ENCODE results near the gene JUP. TPM values are rescaled to one million over a fixed set of nuclear protein-coding genes. Genes with fewer than 3 reads are reported as not detected.

JUP gene
- total RNA-seq, 1 experiment from 2014 or later, result 102 TPM

DNA sequence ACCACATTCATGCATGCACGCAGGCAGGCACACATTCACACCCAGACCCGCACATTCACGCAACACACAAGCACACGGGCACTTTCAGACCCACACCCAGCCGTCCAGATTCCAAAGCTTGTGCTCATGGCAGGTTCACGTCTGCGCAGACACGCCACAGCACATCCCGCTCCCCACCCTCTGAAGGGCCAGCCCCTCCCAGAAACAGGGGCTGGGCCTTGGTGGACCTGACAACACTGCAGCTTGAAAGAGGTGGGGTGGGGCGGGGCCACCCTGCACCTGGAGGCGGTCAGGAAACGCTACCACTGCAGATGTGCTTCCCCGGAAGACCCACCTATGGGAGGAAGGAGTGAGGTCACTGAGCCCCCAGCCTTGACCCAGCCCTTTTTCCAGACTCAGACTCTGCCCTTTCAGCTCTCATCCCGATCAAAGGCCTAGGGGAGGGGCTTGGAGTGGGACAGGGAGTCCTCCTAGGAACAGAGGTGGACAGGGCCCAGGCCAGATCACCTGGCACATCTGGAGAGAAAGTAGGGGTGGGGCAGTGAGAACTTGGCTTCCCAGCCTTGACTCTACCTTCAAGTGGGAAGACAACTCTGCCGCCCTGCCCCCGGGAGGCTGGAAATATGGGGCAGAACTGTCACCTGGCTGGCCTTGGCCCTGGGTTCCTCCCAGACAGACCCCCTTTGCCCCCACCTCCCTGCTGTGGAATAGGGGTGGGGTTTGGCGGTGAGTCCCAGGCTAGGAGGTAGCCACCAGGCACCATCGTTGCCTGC lies 14.3 kb upstream of the JUP start:
- Histone ChIP-seq H3K79me2 (ENCODE audit: low read length) (no peaks in the 10 kb centered on the region), H3K36me3 (ENCODE audit: insufficient read depth, low read length) (no peaks in the 10 kb centered on the region), H3K9ac (ENCODE audit: low read length) (no peak overlapping the region), H3K9me2 (replicated peaks; ENCODE audit: insufficient read depth, low read length) (no peaks in the 10 kb centered on the region), H2AFZ (ENCODE audit: low read length) (no peak overlapping the region), H3K4me2 (ENCODE audit: low read depth, low read length, poor library complexity, severe bottlenecking) (no peak overlapping the region), H3K27me3 (ENCODE audit: low read length) (no peaks in the 10 kb centered on the region), H3K9me3 (ENCODE audit: low read length) (no peaks in the 10 kb centered on the region), H4K20me1 (ENCODE audit: insufficient read depth, low read depth, low read length) (no peaks in the 10 kb centered on the region), H3K4me3 (ENCODE audit: low read length) (no peak overlapping the region), H3K4me1 (ENCODE audit: low read length) (peaks cover 10% of the 10 kb centered on the region), H3K27ac (ENCODE audit: low read length) (no peak overlapping the region)
- no peak for DNase-seq

DNA sequence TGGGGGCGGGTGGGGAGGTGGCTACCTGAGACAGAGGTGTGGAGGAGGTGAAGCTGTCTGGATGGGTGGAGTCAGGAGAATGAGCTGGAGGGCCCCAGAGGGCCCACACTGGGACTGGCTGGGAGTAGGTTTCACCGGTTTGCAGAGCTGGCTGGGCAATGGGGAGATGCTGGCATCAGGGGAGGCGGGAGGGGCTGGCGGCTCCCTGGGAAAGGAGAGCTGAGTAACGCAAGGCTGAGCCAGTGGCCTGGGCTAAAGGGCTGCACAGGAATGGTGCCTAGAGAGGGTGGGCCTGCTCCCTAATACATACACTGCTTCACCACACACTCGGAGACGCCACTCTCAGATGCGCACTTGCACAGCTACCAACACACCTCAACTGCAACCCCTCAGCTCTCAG lies 12.9 kb upstream of the JUP start:
- Histone ChIP-seq H3K9ac (ENCODE audit: low read length) (no peak overlapping the region), H3K4me1 (ENCODE audit: low read length) (peaks cover 10% of the 10 kb centered on the region), H3K79me2 (ENCODE audit: low read length) (no peaks in the 10 kb centered on the region), H4K20me1 (ENCODE audit: insufficient read depth, low read depth, low read length) (no peaks in the 10 kb centered on the region), H2AFZ (ENCODE audit: low read length) (no peak overlapping the region), H3K4me3 (ENCODE audit: low read length) (no peak overlapping the region), H3K4me2 (ENCODE audit: low read depth, low read length, poor library complexity, severe bottlenecking) (no peak overlapping the region), H3K27ac (ENCODE audit: low read length) (no peak overlapping the region), H3K9me2 (replicated peaks; ENCODE audit: insufficient read depth, low read length) (no peaks in the 10 kb centered on the region), H3K9me3 (ENCODE audit: low read length) (no peaks in the 10 kb centered on the region), H3K36me3 (ENCODE audit: insufficient read depth, low read length) (no peaks in the 10 kb centered on the region), H3K27me3 (ENCODE audit: low read length) (no peaks in the 10 kb centered on the region)
- DNase-seq, result no peak

DNA sequence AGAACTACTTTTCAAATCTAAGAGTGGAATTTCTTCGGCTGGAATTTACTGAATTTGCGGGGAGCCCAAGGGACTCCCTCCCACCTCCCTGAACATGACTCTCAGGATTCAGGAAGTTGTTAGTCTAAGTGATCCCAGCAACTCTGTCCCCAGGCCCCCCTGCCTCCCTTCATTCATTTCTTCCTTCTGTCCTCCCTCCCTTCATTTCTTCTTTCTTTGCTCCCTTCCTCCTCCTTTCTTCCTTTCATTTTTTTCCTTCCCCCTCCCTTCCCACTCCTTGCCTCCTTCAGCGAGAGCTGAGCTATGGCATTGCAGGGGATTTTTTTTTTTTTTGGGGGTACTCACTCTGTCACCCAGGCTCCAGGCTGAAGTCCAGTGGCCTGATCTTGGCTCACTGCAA lies 10.9 kb upstream of the JUP start:
- Histone ChIP-seq H2AFZ (ENCODE audit: low read length) (no peak overlapping the region), H3K36me3 (ENCODE audit: insufficient read depth, low read length) (no peaks in the 10 kb centered on the region), H3K4me1 (ENCODE audit: low read length) (no peaks in the 10 kb centered on the region), H3K9me2 (replicated peaks; ENCODE audit: insufficient read depth, low read length) (no peaks in the 10 kb centered on the region), H3K9me3 (ENCODE audit: low read length) (no peaks in the 10 kb centered on the region), H3K9ac (ENCODE audit: low read length) (no peak overlapping the region), H3K79me2 (ENCODE audit: low read length) (no peaks in the 10 kb centered on the region), H4K20me1 (ENCODE audit: insufficient read depth, low read depth, low read length) (no peaks in the 10 kb centered on the region), H3K27me3 (ENCODE audit: low read length) (no peaks in the 10 kb centered on the region), H3K4me2 (ENCODE audit: low read depth, low read length, poor library complexity, severe bottlenecking) (no peak overlapping the region), H3K27ac (ENCODE audit: low read length) (no peak overlapping the region), H3K4me3 (ENCODE audit: low read length) (no peak overlapping the region)
- DNase-seq, result no peak

DNA sequence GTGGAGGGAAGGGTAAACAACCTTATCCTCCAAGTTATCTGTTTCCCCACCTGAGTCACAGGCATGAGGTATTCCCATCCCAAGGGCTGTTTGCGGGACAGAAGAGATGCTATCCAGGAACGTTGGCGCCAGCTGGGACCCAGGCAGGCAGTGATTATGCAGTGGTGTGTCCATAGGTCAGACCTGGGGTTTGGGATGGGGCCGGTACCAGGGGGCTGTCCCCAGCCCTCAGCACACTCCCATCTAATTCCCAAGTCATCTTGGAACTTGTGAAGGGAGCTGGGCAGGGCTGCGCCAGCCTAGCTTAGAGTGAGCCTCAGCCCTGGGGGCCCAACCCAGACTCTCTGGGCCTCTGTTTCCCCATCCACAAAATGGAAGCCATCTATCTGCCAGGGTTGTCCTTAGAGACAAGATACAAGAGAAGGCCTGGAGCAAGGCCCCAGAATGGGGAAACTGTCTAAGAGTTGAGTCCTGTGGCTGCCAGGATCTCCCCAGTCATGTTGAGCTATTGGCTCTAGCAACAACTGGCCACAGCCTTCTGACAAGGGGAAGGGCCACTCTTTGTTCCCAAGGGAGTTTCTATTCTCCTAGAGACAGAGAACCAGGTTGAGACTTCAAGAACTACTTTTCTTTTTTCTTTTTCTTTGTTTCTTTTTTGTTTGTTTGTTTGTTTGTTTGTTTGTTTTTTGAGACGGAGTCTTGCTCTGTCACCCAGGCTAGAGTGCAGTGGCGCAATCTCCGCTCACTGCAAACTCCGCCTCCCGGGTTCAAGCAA lies 9.8 kb upstream of the JUP start:
- H4K20me1 ChIP-seq (ENCODE audit: insufficient read depth, low read depth, low read length), result no peaks in the 10 kb centered on the region
- no peaks in the 10 kb centered on the region for H3K9me3 ChIP-seq (ENCODE audit: low read length)
- no peaks in the 10 kb centered on the region for H3K79me2 ChIP-seq (ENCODE audit: low read length)
- no peak overlapping the region for H3K9ac ChIP-seq (ENCODE audit: low read length)
- no peaks in the 10 kb centered on the region for H3K27me3 ChIP-seq (ENCODE audit: low read length)
- H2AFZ ChIP-seq (ENCODE audit: low read length), result no peak overlapping the region
- no peak for DNase-seq
- H3K9me2 ChIP-seq (replicated peaks; ENCODE audit: insufficient read depth, low read length), result no peaks in the 10 kb centered on the region
- no peaks in the 10 kb centered on the region for H3K36me3 ChIP-seq (ENCODE audit: insufficient read depth, low read length)
- H3K27ac ChIP-seq (ENCODE audit: low read length), result no peak overlapping the region
- H3K4me3 ChIP-seq (ENCODE audit: low read length), result no peak overlapping the region
- no peaks in the 10 kb centered on the region for H3K4me1 ChIP-seq (ENCODE audit: low read length)
- H3K4me2 ChIP-seq (ENCODE audit: low read depth, low read length, poor library complexity, severe bottlenecking), result no peak overlapping the region

- no peaks in the 10 kb centered on the region for H4K20me1 ChIP-seq (ENCODE audit: insufficient read depth, low read depth, low read length)
- H3K79me2 ChIP-seq (ENCODE audit: low read length), result no peaks in the 10 kb centered on the region
- no peaks in the 10 kb centered on the region for H3K27me3 ChIP-seq (ENCODE audit: low read length)
- no peak overlapping the region for H3K4me2 ChIP-seq (ENCODE audit: low read depth, low read length, poor library complexity, severe bottlenecking)
- no peak overlapping the region for H2AFZ ChIP-seq (ENCODE audit: low read length)
- H3K4me3 ChIP-seq (ENCODE audit: low read length), result no peak overlapping the region
- no peaks in the 10 kb centered on the region for H3K9me2 ChIP-seq (replicated peaks; ENCODE audit: insufficient read depth, low read length)
- no peaks in the 10 kb centered on the region for H3K4me1 ChIP-seq (ENCODE audit: low read length)
- H3K36me3 ChIP-seq (ENCODE audit: insufficient read depth, low read length), result no peaks in the 10 kb centered on the region
- H3K9me3 ChIP-seq (ENCODE audit: low read length), result no peaks in the 10 kb centered on the region
- H3K9ac ChIP-seq (ENCODE audit: low read length), result no peak overlapping the region
- no peak for DNase-seq
- H3K27ac ChIP-seq (ENCODE audit: low read length), result no peak overlapping the region
Measured at GRCh38 chr17:41794540-41794975, 8.0 kb upstream of the JUP start.

DNA sequence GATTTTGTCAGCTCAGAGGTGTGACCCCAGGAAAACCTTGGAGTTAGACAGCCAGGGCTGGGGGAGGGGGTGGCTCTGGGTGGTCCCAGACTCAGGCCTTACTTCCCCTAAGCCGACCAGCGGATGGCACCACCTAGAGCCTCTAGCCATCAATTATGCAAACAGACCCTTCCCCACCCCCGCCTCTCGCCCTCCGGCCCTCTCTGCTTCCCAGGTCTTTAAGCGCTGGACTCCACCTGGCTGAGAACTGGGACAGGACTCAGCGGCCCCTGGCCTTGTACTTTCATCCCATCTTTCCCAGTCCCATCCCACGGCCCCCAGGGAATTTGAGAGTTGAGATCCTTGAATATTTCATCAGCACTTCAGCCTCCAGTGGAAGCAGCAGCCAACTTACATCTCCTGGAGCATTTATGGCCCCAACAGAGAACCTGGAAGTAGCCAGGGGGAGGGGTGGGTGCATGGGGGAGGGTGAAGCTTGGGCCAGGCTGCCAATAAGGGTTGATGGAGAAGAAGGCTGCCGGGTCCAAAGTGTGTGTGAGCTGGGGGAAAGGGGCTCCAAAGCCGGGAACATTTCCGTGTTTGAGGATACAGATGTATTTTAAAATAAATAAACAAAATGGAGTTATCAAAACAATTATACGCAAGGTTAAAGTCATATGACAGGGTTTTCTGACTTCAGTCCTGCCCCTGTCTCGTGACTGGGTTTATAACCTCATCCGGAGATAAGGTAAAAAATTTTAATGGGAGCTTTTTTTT lies 7.5 kb upstream of the JUP start:
- Histone ChIP-seq H3K9me2 (replicated peaks; ENCODE audit: insufficient read depth, low read length) (no peaks in the 10 kb centered on the region), H3K36me3 (ENCODE audit: insufficient read depth, low read length) (no peaks in the 10 kb centered on the region), H3K4me1 (ENCODE audit: low read length) (no peaks in the 10 kb centered on the region), H3K27me3 (ENCODE audit: low read length) (no peaks in the 10 kb centered on the region), H3K4me2 (ENCODE audit: low read depth, low read length, poor library complexity, severe bottlenecking) (no peak overlapping the region), H3K9me3 (ENCODE audit: low read length) (no peaks in the 10 kb centered on the region), H3K9ac (ENCODE audit: low read length) (no peak overlapping the region), H3K27ac (ENCODE audit: low read length) (no peak overlapping the region), H2AFZ (ENCODE audit: low read length) (no peak overlapping the region), H4K20me1 (ENCODE audit: insufficient read depth, low read depth, low read length) (no peaks in the 10 kb centered on the region), H3K79me2 (ENCODE audit: low read length) (no peaks in the 10 kb centered on the region), H3K4me3 (ENCODE audit: low read length) (no peak overlapping the region)
- no peak for DNase-seq

DNA sequence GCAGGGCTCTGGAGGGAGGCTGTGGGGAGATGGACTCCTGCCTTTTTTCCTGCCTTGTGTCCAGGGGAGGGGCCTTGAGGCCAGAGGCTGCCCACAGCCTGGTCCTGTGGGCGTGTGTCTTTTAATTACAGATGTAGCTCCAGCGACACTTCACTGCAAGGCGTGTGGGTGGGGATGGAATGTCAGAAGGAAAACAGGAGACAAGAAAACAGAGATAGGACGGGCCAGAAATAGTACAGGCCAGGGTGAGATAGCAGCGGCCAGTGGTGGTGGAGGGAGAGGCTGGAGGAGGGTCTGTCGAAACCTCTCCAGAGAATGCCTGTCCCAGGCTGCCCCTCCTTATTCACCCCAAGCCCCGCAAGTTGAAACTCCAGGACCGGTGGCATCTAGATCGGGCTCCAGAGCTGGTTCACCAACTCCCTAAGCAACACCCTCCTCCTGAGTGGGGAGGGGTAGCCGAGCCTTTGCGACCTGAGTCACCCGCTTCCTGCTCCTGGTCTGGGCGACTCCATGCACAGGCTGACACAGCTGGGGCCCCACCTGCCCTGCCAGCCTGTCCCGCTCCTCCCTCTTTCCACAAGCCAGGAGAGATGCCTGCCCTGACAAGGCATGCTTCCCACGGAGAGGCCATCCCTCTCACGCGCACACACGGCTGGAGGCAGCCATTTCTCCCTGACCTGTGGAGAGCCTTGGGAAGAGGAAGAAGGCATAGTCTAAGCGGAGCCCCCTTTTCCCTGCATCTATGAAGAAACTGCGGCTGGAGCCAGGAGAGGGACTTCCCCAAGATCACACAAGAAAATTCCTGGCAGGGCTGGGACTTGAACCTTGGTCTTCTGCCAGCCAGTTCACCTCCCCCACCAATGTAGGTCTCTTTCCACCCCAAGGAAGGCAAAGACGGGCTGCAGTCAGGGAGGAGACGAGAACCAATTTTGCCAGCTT lies 6.6 kb upstream of the JUP start:
- H3K79me2 ChIP-seq (ENCODE audit: low read length), result no peaks in the 10 kb centered on the region
- no peak overlapping the region for H2AFZ ChIP-seq (ENCODE audit: low read length)
- no peak overlapping the region for H3K9ac ChIP-seq (ENCODE audit: low read length)
- H3K9me3 ChIP-seq (ENCODE audit: low read length), result no peaks in the 10 kb centered on the region
- no peaks in the 10 kb centered on the region for H3K27me3 ChIP-seq (ENCODE audit: low read length)
- H3K4me3 ChIP-seq (ENCODE audit: low read length), result no peak overlapping the region
- no peaks in the 10 kb centered on the region for H3K9me2 ChIP-seq (replicated peaks; ENCODE audit: insufficient read depth, low read length)
- H3K27ac ChIP-seq (ENCODE audit: low read length), result no peak overlapping the region
- no peaks in the 10 kb centered on the region for H3K36me3 ChIP-seq (ENCODE audit: insufficient read depth, low read length)
- DNase-seq, result no peak
- H3K4me2 ChIP-seq (ENCODE audit: low read depth, low read length, poor library complexity, severe bottlenecking), result no peak overlapping the region
- H4K20me1 ChIP-seq (ENCODE audit: insufficient read depth, low read depth, low read length), result no peaks in the 10 kb centered on the region
- no peaks in the 10 kb centered on the region for H3K4me1 ChIP-seq (ENCODE audit: low read length)

Measured in Karpas-422 (cell line).